HEK293 (cell line): ENCODE data around the gene FAM209B.

Source experiments
- ZNF146 ChIP-seq: fragments of 450-650 bp; formaldehyde crosslinking; IDR thresholded peaks from 2 replicates; pipeline ENCODE4 v1.5.1; 2016; ENCODE audit warnings: missing biosample characterization, missing genetic modification characterization
- TF ChIP-seq, protein P1 (sequence below): fragments of 450-650 bp; formaldehyde crosslinking; IDR thresholded peaks from 2 replicates; pipeline ENCODE4 v1.5.1; 2016; ENCODE audit warnings: missing biosample characterization, missing genetic modification characterization
- TF ChIP-seq, protein P2 (sequence below): fragments of 450-650 bp; formaldehyde crosslinking; IDR thresholded peaks from 2 replicates; pipeline ENCODE4 v1.5.1; 2016; ENCODE audit warnings: missing biosample characterization, missing genetic modification characterization

DNA sequence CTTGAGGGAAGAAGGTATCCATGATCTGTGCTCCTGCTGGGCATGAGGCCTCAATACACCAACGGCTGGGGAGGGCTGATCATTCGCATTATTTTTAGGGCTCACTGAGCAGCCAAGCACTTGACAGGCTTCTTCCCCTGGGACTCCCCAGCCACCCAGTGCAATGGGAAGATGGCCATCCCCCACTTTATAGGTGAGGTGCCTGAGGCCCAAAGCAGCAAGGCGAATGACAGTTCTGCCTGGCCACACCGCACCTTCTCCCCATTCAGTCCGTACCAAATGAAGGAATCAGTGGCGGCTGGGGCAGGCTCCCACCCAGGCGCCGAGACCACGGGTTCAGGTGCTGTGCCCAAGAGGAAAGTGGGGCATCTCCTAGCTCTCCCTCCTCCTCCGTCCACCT, 12.9 kb upstream of the FAM209B start:
- TF ChIP-seq, protein P1, sequence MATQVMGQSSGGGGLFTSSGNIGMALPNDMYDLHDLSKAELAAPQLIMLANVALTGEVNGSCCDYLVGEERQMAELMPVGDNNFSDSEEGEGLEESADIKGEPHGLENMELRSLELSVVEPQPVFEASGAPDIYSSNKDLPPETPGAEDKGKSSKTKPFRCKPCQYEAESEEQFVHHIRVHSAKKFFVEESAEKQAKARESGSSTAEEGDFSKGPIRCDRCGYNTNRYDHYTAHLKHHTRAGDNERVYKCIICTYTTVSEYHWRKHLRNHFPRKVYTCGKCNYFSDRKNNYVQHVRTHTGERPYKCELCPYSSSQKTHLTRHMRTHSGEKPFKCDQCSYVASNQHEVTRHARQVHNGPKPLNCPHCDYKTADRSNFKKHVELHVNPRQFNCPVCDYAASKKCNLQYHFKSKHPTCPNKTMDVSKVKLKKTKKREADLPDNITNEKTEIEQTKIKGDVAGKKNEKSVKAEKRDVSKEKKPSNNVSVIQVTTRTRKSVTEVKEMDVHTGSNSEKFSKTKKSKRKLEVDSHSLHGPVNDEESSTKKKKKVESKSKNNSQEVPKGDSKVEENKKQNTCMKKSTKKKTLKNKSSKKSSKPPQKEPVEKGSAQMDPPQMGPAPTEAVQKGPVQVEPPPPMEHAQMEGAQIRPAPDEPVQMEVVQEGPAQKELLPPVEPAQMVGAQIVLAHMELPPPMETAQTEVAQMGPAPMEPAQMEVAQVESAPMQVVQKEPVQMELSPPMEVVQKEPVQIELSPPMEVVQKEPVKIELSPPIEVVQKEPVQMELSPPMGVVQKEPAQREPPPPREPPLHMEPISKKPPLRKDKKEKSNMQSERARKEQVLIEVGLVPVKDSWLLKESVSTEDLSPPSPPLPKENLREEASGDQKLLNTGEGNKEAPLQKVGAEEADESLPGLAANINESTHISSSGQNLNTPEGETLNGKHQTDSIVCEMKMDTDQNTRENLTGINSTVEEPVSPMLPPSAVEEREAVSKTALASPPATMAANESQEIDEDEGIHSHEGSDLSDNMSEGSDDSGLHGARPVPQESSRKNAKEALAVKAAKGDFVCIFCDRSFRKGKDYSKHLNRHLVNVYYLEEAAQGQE (tag by site-specific recombination), result no peak
- TF ChIP-seq, protein P2, sequence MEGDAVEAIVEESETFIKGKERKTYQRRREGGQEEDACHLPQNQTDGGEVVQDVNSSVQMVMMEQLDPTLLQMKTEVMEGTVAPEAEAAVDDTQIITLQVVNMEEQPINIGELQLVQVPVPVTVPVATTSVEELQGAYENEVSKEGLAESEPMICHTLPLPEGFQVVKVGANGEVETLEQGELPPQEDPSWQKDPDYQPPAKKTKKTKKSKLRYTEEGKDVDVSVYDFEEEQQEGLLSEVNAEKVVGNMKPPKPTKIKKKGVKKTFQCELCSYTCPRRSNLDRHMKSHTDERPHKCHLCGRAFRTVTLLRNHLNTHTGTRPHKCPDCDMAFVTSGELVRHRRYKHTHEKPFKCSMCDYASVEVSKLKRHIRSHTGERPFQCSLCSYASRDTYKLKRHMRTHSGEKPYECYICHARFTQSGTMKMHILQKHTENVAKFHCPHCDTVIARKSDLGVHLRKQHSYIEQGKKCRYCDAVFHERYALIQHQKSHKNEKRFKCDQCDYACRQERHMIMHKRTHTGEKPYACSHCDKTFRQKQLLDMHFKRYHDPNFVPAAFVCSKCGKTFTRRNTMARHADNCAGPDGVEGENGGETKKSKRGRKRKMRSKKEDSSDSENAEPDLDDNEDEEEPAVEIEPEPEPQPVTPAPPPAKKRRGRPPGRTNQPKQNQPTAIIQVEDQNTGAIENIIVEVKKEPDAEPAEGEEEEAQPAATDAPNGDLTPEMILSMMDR (tag by site-specific recombination), result no peak
- TF ChIP-seq ZNF146 (tag by site-specific recombination), result no peak
